Gastroesophageal sphincter (tissue), 4 donors: ENCODE results near the gene ACSS3. TPM values are rescaled to one million over a fixed set of nuclear protein-coding genes. Genes with fewer than 3 reads are reported as not detected.

ENCODE experiments used
- ATAC-seq: fragments of 150-250 bp; one replicate; pipeline ENCODE4 v1.9.1; 2016; ENCODE audit warnings: mild to moderate bottlenecking, moderate library complexity
- H3K27ac ChIP-seq, 4 donors: fragments of 200-600 bp; sonication (generic) in 3 of 4; 1 replicate in 3 of 4; 2 replicates in 1 of 4; pipeline ENCODE4 v1.5.1; 2016 to 2019
- H3K27me3 ChIP-seq: fragments of 200-600 bp; sonication (generic); one replicate; pipeline ENCODE4 v1.5.1; 2019
- H3K36me3 ChIP-seq, 2 donors: fragments of 200-600 bp; sonication (generic); one replicate each; pipeline ENCODE4 v1.5.1; 2019; ENCODE audit warnings: control low read depth in 1 of 2
- H3K4me1 ChIP-seq, 3 donors: fragments of 200-600 bp; sonication (generic); 1 replicate in 2 of 3; 2 replicates in 1 of 3; pipeline ENCODE4 v1.5.1; 2016 to 2019; ENCODE audit warnings: control low read depth in 2 of 3
- H3K4me3 ChIP-seq, 2 donors: fragments of 200-600 bp; sonication (generic); one replicate each; pipeline ENCODE4 v1.5.1; 2019; ENCODE audit warnings: mild to moderate bottlenecking in 1 of 2, moderate library complexity in 1 of 2
- H3K9me3 ChIP-seq, 3 donors: fragments of 200-600 bp; sonication (generic); one replicate each; pipeline ENCODE4 v1.5.1; 2017 to 2019; ENCODE audit warnings: control low read depth in 2 of 3
- EP300 ChIP-seq: sonication (generic); formaldehyde crosslinking; IDR thresholded peaks from one replicate; pipeline ENCODE4 v1.6.1; 2017; ENCODE audit warnings: antibody characterized with exemption, mild to moderate bottlenecking
- POLR2A ChIP-seq, 2 donors: fragments of 450-650 bp; IDR thresholded peaks; one replicate each; pipeline ENCODE4 v1.6.1; 2017; ENCODE audit warnings: antibody characterized with exemption in 2 of 2, mild to moderate bottlenecking in 2 of 2, moderate library complexity in 1 of 2
- POLR2AphosphoS5 ChIP-seq: sonication (generic); formaldehyde crosslinking; IDR thresholded peaks from one replicate; pipeline ENCODE4 v1.6.1; 2017; ENCODE audit warnings: antibody characterized with exemption
- WGBS, 2 donors: methylation state at CpG; one replicate each; pipeline ENCODE4 v1.1.5; 2018; ENCODE audit warnings: low coverage in 1 of 2; 5-methylcytosine and 5-hydroxymethylcytosine counted together
- total RNA-seq, 4 donors: library from RNA; depleted of rRNA; stranded (reverse); fragments of >200 nt; gene quantifications; one replicate each; pipeline ENCODE4 v1.1.0, GENCODE V29; 2016
- TF ChIP-seq, protein P1 (sequence below), 4 experiments: fragments of 200-600 bp in 2 of 4; fragments of 450-650 bp in 2 of 4; sonication (generic) in 1 of 4; IDR thresholded peaks; one replicate each; pipeline ENCODE4 v1.5.1; 2017 to 2019; ENCODE audit warnings: antibody characterized with exemption in 4 of 4, mild to moderate bottlenecking in 2 of 4, moderate library complexity in 2 of 4

Gene ACSS3
- total RNA-seq, 4 donors from 2014 or later, result 6.8 to 19.0 (median 13.5) TPM

DNA sequence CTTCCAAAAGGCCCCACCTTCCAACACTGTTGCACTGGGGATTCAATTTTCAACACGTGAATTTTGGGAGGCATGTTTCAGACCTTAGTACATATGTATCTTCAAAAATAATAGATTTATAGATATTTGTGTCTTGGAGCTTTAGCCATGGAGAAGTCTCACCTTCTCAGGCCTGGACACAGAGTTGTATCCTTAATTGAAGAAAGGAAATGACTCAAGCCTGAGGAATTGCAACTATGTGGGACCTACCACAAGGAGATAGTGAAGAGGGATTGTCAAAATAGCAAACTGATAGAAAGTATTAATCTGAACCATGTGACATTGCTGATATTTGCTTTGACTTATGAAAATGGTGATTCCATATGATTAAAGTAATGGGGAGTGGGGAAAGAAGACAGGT, 89.8 kb downstream of the ACSS3 start:
- H3K4me1 ChIP-seq, result no peaks in the 10 kb centered on the region
- no peak for ATAC-seq
- no peak for TF ChIP-seq POLR2AphosphoS5
- TF ChIP-seq, protein P1, sequence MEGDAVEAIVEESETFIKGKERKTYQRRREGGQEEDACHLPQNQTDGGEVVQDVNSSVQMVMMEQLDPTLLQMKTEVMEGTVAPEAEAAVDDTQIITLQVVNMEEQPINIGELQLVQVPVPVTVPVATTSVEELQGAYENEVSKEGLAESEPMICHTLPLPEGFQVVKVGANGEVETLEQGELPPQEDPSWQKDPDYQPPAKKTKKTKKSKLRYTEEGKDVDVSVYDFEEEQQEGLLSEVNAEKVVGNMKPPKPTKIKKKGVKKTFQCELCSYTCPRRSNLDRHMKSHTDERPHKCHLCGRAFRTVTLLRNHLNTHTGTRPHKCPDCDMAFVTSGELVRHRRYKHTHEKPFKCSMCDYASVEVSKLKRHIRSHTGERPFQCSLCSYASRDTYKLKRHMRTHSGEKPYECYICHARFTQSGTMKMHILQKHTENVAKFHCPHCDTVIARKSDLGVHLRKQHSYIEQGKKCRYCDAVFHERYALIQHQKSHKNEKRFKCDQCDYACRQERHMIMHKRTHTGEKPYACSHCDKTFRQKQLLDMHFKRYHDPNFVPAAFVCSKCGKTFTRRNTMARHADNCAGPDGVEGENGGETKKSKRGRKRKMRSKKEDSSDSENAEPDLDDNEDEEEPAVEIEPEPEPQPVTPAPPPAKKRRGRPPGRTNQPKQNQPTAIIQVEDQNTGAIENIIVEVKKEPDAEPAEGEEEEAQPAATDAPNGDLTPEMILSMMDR (IDR thresholded peaks at IDR 0.05), result no peak
- TF ChIP-seq EP300, result no peak
- TF ChIP-seq POLR2A (IDR thresholded peaks at IDR 0.05), result no peak
- no peaks in the 10 kb centered on the region for H3K27me3 ChIP-seq
- no peak overlapping the region for H3K4me3 ChIP-seq
- no peaks in the 10 kb centered on the region for H3K9me3 ChIP-seq
- no peaks in the 10 kb centered on the region for H3K36me3 ChIP-seq
- 57 to 88% methylated on average over 1 of the region's 1 CpG for WGBS, 2 donors
- no peak overlapping the region for H3K27ac ChIP-seq

DNA sequence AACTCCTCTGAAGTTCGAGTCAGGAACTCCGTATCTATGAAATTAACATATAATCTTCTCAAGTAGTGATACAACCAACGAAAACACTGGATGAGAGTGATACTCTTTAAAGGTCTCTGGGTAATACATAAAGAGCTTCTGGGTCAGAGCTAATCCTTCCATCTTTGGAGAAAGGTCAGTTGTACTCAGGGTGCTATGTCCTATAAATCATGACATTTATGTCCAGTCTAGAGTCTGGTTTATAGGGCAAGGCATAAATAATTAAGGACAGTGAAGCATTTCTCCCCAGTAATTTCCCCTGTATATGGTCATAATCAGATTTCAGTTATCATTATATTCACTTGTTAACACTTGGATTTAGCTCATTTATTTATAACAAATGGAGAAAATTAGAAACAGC, 90.6 kb downstream of the ACSS3 start:
- ATAC-seq, result no peak

DNA sequence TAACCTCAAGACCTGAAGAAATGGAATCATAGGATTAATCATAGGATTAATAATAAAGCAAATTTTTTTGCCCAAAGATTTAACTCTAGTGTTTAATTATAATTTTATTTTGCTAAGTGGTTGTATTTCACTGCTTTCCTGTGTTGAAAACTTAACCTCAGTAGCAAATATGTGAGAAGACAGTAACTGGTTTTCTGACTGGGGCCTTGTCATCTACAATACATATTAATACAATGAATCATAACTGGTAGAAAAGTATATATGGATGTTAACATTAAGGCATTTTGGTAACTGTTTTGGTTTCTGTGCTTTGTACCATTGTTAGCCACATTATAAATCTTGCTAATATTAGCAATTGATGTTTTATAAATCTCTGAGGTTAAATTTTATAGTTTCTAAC, 92.2 kb downstream of the ACSS3 start:
- Histone ChIP-seq H3K4me1 (no peaks in the 10 kb centered on the region), H3K27ac (no peak overlapping the region), H3K9me3 (no peaks in the 10 kb centered on the region), H3K4me3 (no peak overlapping the region), H3K36me3 (no peaks in the 10 kb centered on the region), H3K27me3 (no peaks in the 10 kb centered on the region)
- TF ChIP-seq POLR2A (IDR thresholded peaks at IDR 0.05), result no peak
- TF ChIP-seq EP300, result no peak
- TF ChIP-seq POLR2AphosphoS5, result no peak
- TF ChIP-seq, protein P1 (IDR thresholded peaks at IDR 0.05), result no peak
- no peak for ATAC-seq

More for the DNA sequence above, 90.6 kb downstream of the ACSS3 start:
- TF ChIP-seq POLR2A (IDR thresholded peaks at IDR 0.05), result no peak
- TF ChIP-seq, protein P1 (IDR thresholded peaks at IDR 0.05), result no peak
- TF ChIP-seq POLR2AphosphoS5, result no peak
- TF ChIP-seq EP300, result no peak
- 84 to 100% methylated on average over 2 to 3 of the region's 3 CpGs for WGBS, 2 donors
- Histone ChIP-seq H3K36me3 (no peaks in the 10 kb centered on the region), H3K4me1 (no peaks in the 10 kb centered on the region), H3K27ac (no peak overlapping the region), H3K4me3 (no peak overlapping the region), H3K9me3 (no peaks in the 10 kb centered on the region), H3K27me3 (no peaks in the 10 kb centered on the region)

DNA sequence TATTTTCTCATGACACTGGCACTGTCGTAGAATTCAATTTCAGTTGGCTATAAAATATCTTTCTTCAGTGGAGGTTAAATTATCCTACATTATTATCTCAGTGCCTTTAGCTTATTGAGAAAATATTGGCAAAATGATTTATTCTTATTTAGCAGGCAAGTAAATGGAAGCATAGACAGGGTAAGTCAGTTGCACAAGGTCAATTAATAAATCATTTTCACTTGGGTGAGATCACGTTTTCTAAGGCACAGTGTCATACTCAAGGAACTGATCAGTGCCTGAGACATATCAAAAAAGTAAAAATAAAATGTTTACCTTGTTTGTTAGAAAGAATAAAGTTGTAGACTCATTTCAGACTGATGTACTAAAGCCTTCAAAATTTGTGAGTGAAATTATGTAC, 95.0 kb downstream of the ACSS3 start:
- ATAC-seq, result no peak
- WGBS, 2 donors, result 66 to 67% methylated on average over 2 of the region's 2 CpGs
- H3K36me3 ChIP-seq, result peaks cover 0 to 11% of the 10 kb centered on the region in 2 donors
- H3K9me3 ChIP-seq, result peaks cover 0 to 20% (median 0%) of the 10 kb centered on the region in 3 donors
- no peak overlapping the region for H3K27ac ChIP-seq
- no peaks in the 10 kb centered on the region for H3K27me3 ChIP-seq
- H3K4me3 ChIP-seq, result no peak overlapping the region
- no peaks in the 10 kb centered on the region for H3K4me1 ChIP-seq
- no peak for TF ChIP-seq POLR2AphosphoS5
- TF ChIP-seq, protein P1 (IDR thresholded peaks at IDR 0.05), result no peak
- TF ChIP-seq POLR2A (IDR thresholded peaks at IDR 0.05), result no peak
- no peak for TF ChIP-seq EP300

DNA sequence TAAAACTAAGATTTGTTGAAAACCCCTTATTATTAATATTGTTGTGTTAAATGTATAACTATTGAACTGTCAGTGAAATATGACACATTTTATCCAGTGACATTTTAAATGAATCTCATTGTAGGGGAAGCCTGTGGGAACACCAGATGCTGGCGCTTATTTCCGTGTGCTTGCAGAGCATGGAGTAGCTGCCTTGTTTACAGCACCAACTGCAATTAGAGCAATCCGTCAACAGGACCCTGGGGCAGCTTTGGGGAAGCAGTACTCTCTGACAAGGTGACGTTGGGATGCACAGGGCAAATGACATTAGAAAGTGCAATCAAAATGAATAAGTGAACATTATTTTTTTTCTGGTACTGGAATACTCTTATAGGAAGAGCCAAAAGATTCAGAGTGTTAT, 96.8 kb downstream of the ACSS3 start:
- Histone ChIP-seq H3K27me3 (no peaks in the 10 kb centered on the region), H3K27ac (no peak overlapping the region), H3K36me3 (peaks cover 0 to 11% of the 10 kb centered on the region in 2 donors), H3K4me3 (no peak overlapping the region), H3K4me1 (no peaks in the 10 kb centered on the region), H3K9me3 (peaks cover 0 to 20% (median 0%) of the 10 kb centered on the region in 3 donors)
- 49 to 66% methylated on average over 4 of the region's 4 CpGs for WGBS, 2 donors
- TF ChIP-seq EP300, result no peak
- TF ChIP-seq, protein P1 (IDR thresholded peaks at IDR 0.05), result no peak
- no peak for TF ChIP-seq POLR2AphosphoS5
- TF ChIP-seq POLR2A (IDR thresholded peaks at IDR 0.05), result no peak
- no peak for ATAC-seq
